Kasumi-1 (cell line): ENCODE results near the gene VHLL.

Source experiments
- DNase-seq, 2 experiments: peaks; one replicate each; lab custom pipeline; 2025; lab: John Stamatoyannopoulos, UW

The VHLL gene

DNA sequence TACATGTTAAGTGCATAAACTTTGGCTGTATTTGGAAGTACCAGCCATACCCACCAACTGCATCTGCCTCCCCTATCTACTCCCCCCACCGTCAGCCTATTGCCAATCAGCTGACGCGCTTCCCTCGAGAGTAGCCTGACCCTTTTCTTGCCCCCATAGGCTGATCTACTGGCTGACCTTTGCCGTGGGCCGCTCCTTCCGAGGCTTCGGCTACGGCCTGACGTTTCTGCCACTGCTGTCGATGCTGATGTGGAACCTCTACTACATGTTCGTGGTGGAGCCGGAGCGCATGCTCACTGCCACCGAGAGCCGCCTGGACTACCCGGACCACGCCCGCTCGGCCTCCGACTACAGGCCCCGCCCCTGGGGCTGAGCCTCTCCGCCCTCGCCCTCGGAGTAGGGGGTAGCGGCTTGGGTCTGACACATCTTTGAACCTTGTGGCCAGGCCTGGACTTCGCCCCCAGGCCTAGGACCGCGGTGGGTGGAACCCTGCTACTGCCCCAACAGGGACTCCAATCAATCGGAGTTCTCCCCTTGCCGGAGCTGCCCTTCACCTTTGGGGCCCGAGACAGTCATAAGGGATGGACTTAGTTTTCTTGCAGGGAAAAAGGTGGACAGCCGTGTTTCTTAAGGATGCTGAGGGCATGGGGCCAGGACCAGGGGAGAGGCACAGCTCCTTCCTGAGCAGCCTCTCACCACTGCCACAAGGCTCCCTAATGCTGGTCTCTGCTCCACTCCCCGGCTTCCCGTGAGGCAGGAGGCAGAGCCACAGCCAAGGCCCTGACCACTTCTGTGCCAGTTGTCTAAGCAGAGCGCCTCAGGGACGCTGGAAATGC, 7.7 kb downstream of the VHLL start:
- no peak for DNase-seq

DNA sequence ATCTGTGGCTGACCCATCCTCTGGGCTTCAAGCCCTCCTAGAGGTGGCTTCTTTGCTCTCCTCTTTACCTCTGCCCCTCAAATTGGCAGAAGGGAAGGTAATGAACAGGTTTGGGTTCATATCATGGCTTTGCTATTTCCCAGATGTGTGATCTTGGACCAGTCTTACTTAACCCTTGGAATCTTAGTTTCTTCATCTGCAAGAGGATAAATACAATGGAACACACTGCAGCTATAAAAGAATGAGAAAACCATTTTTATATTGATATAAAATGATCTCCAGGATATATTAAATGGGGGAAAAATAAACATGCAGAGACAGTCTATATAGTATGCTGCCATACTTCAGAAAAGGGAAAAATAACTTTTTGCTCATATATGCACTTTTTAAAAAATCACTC, 9.2 kb downstream of the VHLL start:
- no peak for DNase-seq

DNA sequence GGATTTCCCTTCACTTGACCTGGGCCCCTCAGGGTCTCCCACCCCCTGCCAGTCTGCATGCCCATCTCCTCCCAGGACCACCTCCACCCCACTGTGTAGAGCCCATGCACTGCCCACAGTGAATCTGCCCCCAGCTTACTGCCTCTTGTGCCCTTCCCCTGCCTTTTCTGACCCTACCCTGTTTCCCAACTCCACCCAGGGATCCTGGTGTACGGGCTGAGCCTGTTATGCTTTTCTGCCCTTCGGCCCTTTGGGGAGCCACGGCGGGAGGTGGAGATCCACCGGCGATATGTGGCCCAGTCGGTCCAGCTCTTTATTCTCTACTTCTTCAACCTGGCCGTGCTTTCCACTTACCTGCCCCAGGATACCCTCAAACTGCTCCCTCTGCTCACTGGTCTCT, 13.0 kb downstream of the VHLL start:
- no peak for DNase-seq

DNA sequence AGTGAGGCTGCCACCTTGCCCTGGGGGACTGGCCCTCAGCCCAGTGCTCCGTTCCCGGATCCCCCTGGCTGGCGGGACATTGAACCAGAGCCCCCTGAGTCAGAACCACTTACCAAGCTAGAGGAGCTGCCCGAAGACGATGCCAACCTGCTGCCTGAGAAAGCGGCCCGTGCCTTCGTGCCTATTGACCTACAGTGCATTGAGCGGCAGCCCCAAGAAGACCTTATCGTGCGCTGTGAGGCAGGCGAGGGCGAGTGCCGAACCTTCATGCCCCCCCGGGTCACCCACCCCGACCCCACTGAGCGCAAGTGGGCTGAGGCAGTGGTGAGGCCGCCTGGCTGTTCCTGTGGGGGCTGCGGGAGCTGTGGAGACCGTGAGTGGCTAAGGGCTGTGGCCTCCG, 13.7 kb downstream of the VHLL start:
- no peak for DNase-seq

DNA sequence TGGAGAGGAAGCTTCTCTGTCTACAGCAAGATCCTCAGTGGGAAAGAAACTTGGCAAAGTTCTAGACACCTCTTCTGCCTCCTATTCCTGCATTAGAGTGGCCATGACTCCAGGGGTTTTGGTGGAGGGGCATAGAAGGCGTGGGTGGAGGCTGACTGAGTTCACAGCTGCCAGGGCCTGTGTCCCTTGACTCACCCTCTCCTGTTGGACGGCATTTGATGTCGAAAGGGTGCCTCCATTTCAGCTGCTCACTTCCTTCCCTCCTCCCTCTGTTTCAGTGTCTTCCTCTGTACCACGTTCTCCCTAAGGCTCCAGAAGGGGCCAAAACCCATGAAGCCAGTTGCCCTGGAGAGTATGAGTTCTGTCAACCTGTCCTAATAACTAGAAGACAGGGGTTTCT, 14.3 kb downstream of the VHLL start:
- no peak for DNase-seq

DNA sequence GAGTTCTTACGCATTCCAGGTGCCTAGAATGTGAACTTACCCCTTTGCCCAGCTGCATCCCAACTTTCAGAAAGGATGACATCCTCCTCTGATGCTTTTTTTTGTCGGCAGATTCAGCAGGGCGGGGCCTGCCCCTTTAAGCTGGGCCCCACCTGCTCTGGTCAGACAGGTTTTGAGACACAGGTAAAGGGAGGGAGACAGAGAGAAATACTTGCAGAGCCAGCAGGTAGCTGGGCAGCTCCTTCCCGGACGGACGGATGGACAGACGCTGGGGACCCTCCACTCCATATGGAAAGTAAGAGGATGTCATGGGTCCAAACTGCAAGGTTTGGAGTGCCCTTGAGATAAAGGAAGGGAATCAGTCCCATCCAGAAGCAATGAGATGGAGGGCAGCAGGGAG, 15.0 kb downstream of the VHLL start, which contains the start of gene TMEM79:
TSS of gene TMEM79 (plus strand) at position 214 of the 400 bp plus-strand sequence. CDS start 902 bp downstream, outside the sequence.
- no peak for DNase-seq

DNA sequence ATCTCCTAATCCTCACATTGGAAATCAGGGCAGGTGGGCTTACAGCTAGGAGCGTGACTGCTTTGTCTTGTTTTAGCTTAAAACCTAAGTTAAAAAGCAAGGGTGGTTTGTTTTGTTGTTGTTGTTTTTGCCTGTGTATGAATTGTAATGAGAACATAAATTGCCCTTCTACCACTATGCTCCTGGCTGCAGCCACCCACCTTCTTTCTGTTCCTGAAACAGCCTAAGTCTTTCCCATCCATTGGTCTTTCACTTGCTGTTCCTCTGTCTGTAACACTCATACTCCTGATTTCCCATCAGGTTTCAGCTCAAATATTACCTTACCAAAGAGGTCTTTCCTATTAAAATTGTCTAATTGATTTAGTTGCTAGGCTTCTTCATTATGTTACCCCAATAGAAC, 15.6 kb downstream of the VHLL start:
- no peak for DNase-seq

DNA sequence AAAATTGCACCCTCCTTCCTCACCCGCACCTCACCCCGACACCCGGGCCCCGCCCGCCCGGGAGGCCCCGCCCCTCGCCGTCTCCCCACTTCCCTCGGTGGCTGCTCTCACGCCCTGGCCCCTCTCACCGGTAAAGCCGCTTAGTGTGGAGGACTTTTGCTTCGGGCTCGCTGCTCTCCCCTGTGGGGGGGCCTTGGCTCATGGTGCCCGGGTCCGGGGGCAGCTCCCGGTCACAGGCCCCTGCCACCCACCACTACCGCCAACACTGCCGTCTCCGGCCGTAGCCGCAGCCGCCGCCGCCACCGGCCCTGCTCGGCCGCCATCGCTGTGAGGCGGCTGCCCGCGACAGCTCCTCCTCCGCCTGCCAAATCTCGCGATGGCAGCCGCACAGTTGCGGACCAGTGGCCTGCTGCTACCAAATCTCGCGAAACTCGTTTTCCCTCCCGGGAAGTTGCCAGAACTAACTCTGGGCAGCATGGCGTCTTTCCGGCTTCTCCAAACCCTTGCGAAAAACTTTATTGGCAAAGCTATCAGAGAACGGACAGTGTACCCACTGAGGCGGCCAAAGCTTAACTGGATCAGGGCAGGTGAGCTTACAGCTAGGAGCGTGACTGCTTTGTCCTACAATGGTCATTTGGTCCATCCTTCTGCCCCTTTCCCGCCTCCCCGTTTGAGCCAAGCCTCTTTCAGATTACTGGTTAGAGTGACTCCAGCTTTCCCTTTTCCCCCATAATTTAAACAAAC, 16.5 kb downstream of the VHLL start, which contains the start of gene SMG5:
TSS of gene SMG5 (minus strand) at position 347 of the 744 bp plus-strand sequence. CDS start at position 202, 145 bp downstream.
- DNase-seq = peak; percentile 95

DNA sequence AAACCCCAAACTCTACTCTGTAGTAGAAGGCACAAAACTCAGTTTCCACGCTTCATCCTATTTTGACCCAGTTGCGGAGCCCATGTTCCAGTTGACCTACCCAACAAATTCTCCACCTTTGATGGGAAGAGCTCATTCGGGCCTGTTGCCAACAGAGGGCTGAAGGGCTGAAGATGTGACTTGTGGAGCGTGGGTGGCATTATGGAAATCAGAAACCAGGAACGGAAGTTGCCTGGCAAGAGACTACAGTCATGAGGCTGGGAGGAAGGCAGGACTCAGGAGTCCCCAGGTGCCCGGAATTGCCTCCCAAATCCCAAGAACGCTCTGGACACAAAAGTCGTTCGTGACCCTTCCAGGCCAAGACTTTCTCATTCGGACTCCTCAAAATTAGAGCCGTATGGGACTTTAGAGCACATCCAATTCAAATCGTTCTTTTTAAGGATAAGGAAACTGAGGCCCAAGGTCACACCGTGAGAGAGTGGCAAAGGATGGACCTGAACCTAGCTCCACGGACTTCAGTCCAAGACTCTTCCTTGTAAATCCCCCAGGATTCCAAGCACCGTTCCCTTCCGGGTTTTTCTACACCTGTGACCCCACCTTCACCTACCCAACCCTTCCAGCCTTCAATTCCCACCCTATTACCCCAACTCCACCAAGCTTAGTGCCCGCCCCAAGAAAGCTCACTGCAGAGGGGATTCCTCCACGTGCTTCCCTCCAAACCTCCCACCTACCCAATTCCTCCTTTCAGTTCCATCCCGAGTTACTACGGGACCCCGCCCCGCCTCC, 17.2 kb downstream of the VHLL start:
- peak; percentile 31 to 37 for DNase-seq

DNA sequence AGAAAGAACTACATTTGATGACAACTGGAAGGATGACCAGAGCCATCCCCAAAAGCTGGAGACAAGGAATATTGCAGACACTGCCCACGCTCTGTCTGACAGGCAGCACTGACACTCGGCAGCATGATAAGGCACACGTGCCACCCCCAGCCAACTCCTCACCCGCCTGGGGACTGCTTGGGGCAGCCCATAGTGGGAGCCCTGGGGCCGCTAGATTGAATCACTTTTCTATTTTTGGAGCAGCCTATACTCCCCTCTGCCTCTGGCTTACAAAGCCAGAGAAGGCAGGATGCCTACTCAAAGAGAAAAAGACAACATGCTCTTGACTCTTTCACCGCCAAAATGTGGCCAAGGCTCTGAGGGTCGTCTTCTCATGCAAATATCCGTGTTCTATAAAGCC, 17.8 kb downstream of the VHLL start:
- peak; percentile 75 to 84 for DNase-seq

DNA sequence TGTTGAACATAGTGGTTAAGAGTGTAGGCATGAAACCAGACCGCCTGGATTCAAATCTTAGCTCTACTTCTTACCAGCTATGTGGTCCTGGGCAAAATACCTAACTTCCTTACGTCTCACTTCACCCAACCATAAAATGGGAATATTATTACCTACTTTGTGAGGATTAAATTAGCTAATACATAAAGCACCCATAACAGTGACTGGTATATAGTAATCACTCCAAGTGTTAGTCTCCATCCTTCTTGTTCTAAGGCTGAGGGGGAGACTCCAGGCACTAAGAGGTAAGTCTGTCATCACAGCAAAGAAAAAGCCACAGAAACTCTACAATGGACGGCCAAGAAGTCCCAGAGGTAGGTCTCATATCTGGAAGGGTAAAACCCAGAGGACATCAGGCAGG, 19.3 kb downstream of the VHLL start:
- DNase-seq = no peak

DNA sequence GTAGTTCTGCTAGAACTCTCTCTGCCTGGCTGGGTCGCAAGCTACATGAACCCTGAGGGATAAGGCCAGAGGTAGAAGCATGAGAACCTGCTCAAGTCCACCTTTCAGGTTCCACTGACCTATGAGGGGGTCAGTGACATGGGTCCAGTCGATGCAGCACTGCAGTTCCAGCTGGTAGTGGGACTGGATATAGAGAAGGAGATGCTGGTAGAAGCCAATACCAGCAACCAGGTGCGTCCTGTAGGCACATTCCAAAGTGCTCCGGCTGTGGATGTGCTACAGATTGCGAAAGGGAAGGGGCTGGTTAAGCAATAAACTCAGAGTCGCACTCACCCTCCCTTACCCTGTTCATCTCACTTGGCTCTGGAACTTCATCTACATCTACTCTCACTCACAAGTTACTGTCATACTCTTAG, 22.1 kb downstream of the VHLL start:
- DNase-seq = peak; percentile 23 to 29

DNA sequence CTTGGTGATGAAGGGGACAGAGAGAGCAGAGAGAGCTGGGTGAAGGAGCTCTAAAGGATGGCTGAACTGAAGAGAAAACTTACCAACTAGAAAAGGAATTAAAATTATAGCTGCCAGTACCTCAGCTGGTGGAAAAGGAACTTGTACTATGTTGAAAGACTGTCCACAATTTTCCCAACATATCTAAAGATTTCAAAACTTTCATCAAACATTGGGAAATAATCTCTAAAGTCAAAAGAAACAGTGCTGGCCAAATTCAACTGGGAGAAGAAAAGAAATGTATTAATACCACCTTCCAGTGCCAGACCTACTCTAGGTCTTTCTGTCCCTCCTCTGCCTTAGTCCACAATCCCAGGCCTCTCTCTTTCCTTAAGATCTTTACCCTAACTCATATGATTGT, 22.6 kb downstream of the VHLL start:
- no peak for DNase-seq

DNA sequence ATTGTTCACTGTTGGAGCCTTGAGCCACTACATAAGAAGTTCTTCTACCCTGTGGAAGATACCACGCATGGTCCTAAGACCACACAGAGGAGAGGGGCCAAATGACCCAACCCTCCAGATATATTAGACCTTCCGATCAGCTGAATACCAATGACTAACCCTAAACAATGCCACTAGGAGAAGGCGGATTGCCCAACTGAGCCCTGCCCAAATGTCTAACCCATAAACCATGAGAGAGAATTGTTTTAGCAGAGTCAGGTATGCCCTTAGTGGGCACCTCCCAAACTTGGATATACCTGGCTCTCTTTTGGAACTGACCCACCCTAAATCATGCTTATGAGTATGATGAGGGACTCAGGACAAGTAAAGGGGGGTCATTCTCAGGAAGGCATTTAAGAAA, 28.8 kb downstream of the VHLL start:
- no peak for DNase-seq

DNA sequence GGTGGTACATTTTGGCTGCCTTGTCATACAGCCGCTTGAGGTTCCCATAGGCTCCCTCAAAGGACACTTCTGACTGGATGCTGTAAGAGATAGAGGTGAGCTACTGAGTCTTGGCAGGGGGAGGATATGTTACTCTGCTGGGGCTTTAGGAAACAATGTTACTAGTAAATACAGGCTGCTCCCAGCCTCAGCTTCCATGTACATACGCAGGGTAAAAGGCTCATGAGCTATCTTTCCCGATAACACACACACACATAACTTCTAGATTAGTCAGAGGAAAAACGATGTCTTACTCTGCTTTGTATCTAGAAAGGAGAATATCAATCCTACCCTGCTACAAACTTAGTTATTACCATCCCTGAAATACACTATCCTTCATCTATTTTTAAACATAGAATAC, 30.8 kb downstream of the VHLL start:
- no peak for DNase-seq

DNA sequence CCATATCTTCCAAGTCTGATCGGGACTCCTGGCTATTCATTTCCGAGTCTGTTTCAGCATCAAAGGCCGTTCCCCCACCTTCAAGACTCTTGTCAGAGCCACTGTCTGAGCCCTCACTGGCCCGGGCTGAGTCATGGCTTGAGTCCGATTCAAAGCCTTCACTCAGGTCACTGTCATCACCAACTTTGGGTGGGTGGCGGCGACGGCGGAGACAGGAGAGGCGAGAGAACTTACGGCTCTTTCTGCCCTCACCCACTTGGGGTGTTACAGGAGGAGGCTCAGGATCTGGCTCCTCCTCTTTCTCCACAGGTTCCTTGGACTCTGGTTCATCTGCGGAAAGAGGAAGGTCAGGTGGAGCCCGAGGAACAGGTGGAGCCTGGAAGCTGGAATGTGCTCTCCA, 33.1 kb downstream of the VHLL start:
- no peak for DNase-seq

DNA sequence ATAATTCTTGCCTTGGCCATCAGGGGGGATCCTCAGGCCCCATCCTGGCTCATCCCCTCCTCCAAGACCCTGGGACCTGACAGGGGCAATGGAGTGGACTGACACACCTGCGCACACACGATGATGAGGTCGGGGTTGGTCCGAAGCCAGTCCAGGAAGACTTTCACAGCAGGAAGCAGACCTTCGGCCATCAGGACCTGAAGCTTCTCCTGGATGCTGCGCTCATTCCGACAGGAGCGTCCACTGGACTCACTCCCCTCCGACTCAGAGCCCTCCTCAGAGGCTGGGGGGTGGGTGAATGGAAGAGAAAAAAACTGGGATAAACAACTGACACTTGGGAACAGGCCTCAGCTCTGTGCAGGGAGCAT, 35.8 kb downstream of the VHLL start:
- no peak for DNase-seq

DNA sequence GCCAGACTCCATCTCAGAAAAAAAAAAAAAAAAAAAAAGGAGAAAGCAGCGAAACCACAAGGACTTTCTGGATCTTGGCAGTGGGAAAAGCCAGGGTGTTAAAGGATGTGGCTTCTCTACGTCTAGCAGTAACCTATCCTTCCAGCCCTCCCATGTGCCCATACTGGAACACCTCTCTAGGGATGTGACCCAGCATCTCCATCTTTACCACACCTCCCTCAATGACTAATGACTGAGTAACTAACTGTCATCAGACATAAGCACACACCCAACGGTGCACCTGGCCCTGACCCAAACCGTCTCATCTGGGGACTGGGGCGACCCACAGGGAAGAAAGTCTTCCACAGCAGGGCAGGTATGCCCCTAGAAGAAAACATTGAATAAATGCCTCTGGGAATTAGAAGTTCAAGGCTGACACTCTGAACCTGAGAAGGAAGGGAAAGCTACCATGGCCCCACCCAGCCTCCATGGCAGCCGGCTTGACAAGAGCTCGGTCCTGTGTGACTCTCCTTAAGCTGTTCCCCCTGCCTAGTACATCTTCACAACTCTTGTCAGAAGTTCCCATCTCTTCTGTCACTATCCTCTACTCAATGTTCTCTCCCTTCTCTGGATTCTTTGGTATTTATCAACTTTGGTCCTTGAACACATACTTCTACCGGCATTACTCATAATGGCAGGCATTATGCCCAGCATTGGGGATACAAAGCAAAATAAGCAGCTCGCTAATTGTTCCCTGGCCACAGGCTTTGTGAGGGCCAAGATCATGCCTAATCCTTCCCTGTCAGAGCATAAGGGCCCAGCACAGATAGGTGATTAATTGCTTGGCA, 36.4 kb downstream of the VHLL start:
- DNase-seq = no peak

DNA sequence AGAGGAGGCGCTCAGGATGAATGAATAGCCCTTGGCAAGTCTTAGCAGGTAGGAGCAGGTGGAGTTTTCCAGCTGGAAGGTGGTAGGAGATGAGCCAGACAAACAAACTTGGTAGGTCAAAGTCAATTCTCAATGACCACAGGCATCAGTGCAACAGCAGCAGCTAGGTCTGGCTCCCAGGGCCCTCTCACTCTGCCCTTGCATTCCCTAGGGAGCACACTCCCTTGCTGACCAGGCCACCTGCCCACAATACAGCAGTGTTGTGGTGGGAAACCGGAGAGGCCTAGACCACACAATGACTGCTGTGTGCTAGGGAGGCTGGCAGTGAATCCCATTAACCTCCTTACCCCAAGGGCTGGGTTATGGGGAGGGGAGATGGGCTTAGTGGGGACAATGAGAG, 38.2 kb downstream of the VHLL start:
- DNase-seq = no peak

DNA sequence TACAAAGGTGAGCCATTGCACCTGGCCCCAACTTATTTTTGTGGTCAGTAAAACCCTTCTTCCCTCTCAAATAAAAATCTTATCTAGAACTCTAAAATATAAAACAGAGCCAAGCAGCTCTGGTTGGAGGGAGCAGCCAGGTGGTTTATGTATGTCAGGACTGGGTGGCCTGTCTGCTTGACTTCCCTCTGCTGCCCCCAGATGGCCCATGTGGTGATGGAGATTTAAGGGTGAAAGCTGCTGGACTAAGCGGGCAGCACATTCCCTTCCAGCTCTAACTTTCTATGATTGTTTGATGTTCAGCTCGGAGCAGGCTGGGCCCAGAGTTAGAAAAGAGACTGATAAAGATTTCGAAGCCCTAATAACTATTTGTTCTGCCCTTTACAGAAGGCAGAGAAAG, 39.3 kb downstream of the VHLL start:
- peak; percentile 43 to 55 for DNase-seq

DNA sequence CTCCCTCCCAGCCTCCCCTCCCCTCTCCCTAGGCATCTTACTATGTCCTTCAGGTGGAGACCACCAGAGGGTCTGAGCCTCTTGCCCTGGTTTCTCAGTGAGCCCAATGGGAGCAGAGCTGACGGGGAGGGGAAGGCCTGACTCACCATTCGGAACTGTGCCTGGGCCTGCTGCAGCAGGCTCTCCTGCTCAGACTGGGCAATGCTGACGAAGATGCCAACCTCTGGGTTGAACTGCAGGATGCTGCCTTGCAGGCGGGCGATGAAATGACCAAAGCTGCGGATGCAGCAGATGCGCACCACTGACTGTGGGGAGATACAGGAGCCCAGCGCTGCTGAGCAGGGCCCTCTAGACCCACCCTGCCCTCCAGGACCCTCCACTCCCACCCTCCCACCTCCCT, 40.2 kb downstream of the VHLL start:
- no peak for DNase-seq

DNA sequence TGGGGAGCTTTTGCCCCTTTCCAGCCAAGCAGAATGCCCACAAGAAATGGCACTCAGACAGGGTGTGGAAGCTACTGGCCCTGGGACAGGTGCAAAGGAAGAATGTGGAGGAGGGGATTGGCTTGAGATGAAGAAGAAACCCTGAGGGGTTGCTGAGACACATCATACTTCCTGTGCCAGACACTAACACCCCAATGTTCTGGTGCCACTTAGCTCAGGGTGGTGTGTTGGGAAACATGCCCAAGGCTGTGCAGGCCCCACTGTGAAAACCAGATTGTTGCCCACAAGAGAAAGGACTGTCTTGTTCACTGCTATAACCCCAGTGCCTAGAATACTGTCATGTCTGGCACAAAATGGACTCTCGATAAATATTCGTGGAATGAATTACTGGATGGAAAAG, 41.4 kb downstream of the VHLL start:
- peak; percentile 79 to 89 for DNase-seq
